NCI-H524 (cell line): ENCODE results near the gene PPARG.
"Not testable (repeated sequence)": the region's sequence is repeated elsewhere in the genome, so short reads cannot be mapped to it uniquely, and the experiment has no call there.

Source experiments
- DNase-seq, 2 experiments: peaks; one replicate each; lab custom pipeline; 2025; lab: John Stamatoyannopoulos, UW

PPARG gene

DNA sequence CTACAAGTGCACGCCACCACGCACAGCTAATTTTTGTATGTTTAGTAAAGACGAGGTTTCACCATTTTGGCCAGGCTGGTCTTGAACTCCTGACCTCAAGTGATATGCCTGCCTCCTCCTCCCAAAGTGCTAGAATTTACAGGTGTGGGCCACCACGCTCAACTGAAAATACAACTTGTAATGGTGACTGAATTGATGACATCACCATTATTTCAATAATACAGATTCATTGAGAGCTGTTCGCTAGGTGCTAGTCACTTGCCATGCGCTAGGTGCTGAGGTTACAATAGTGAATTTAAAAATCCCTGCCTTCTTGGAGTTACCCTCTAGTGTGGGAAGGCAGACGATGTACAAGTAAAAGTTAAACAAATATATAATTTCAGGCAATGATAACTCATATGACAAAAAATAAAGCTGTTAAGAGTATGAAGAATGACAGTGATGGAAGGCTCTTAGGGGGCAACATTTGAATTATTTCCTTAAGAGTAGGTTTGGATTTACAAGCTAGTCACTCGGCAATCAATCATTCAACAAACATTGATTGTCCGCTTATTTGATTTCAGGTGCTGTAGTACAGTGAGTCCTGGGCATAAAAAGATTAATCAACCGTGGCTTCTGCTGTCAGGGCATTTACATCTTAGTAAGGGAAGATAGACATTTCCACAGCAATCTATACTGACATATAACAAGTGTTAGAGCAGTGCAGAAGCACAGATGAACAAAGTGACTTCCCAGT is 9.1 kb upstream of the PPARG start:
- no peak for DNase-seq

DNA sequence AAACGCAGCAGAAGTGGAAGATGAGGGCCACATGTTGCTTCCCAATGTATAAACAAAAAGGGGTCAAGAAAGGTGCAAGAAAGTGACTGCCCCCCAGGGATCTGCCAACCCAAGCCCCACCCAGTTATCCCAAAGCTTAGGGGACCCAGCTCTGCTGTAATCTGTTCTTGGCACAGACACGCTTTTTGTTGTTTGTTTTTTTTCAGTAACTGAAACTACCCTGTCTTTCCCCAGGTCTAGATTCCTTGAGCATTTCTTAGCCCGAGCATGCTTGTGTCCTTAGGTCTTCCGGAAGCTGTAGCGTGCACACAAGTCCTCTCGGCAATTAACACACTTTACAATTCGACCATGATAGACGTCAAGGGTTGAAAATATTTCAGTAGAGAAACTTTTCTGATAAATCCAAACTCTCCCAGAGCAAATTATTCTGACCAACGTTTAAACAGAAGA is 8.5 kb upstream of the PPARG start:
- no peak for DNase-seq

DNA sequence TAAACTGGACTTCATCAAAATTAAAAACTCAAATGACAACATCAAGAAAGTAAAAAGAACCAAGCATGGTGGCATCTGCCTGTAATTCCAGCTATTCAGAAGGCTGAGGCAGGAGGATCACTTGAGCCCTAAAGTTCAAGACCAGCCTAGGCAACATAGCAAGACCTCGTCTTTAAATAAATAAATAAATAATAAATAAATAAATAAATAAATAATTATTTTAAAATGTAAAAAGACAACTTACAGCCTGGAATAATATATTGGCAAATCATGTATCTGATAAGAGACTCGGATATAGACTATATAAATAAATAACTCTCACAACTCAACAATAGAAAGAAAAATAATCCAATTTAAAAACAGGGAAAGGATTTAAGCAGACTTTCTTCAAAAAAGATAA is 4.3 kb upstream of the PPARG start:
- DNase-seq, result no peak

DNA sequence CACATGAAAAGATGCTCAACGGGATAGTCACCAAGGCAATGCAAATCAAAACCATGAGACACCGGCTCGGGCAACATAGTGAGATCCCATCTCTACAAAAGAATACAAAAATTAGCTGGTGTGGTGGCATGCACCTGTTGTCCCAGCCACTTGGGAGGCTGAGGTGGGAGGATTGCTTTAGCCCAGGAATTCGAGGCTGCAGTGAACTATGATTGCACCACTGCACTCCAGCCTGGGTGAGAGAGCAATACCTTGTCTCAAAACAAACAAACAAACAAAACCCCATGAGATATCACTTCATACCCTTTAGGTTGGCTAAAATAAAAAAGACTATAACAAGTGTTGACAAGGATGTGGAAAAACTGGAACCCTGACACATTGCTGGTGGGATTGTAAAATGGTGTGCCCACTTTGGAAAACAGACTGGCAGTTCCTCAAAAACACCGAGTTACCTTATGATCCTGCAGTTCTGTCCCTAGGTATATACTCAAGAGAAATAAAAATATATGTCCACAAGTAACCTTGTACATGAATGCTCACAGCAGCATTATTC is 3.8 kb upstream of the PPARG start:
- no peak for DNase-seq

DNA sequence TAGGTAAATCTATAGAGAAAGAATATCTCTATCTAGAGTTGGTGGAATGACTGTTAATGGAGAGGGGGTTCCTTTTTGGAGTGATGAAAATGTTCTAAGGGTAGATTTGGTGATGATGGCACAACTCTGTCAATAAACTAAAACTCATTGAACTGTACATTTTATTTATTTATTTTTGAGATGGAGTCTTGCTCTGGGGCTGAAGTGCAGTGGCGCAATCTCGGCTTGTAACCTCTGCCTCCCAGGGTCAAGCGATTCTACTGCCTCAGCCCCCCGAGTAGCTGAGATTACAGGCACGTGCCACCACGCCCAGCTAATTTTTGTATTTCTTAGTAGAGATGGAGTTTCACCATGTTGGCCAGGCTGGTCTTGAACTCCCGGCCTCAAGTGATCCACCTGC is 3.1 kb upstream of the PPARG start:
- not testable (repeated sequence) for DNase-seq

DNA sequence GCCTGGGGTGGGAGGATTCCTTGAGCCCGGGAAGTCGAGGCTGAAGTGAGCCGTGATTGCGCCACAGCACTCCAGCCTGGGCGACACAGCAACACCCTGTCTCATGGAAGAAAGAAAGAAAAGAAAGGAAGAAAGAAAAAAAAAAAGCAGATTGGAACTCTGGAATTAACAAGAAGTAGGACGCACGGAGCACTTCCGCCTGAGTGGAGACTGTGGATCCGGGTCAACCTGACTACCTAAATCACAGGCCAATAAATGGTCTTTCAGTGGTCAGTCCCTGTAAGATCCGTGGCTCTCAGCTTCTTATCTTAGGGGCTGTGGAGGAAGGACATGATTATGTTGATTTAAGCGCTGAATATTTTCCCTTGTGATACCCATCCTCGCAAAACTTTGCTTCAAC is 2.4 kb upstream of the PPARG start:
- no peak for DNase-seq

DNA sequence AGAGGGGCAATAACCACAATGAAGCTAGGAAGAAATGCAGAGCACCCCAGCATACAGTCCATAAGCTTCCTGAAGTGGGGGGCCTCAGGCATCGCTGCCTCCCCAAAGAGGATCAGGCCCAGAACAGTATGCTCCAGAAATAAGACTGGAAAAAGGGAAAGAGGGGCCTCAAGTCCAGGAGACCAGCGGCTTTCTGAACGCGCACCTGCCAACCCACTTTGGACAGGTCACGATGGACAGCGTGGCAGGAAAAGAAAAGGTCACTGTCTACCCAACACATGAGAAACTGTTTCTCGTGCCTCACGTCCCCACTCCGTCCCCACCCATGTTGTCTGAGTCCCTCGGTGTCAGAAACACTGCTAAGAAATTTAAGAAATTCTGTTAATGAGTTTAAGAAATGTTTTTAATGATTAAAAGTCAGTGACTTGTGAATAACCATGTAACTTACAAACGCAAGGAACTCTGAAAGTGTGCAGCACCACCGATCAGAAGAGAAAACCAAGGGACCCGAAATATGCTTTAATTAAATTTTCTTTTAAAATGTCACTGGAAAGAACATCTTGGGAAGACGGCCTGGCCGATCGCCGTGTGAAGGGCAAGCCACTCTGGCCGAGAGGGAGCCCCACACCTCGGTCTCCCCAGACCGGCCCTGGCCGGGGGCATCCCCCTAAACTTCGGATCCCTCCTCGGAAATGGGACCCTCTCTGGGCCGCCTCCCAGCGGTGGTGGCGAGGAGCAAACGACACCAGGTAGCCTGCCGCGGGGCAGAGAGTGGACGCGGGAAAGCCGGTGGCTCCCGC is 1.7 kb upstream of the PPARG start:
- DNase-seq, result peak in 1 of 2 experiments; percentile 6

DNA sequence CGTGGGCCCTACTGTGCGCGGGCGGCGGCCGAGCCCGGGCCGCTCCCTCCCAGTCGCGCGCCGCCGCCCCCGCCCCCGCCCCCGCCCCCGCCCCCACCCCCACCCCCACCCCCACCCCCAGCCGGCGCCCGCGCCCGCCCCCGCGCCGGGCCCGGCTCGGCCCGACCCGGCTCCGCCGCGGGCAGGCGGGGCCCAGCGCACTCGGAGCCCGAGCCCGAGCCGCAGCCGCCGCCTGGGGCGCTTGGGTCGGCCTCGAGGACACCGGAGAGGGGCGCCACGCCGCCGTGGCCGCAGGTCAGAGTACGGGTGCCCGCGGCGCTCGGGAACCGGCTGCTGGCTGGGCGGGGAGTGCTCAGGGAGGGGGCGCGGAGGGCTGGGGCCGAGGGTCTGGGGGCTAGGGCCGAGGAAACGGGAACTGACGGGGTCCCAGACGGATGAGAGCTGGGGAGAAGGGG is 1.1 kb upstream of the PPARG start:
- DNase-seq, result peak in 1 of 2 experiments; percentile 13

DNA sequence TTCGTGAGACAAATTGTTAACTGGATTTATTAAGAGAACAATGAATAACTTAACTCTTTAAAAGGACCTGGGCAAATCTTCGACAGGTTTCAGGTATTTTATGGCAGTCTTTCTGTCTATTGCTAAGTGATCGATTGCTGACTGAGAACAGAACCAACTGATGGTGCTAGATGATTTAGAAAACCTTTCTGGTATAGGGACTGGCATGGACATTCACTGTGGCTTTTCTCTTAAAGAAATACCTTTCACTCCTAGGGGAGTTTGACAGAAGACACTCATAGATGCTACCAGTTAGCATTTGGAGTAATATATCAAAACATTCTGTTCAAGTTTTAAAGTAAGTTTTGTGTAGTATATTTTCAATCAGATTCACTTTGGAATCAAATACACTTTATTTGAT is 654 bp downstream of the PPARG start:
- DNase-seq, result no peak

DNA sequence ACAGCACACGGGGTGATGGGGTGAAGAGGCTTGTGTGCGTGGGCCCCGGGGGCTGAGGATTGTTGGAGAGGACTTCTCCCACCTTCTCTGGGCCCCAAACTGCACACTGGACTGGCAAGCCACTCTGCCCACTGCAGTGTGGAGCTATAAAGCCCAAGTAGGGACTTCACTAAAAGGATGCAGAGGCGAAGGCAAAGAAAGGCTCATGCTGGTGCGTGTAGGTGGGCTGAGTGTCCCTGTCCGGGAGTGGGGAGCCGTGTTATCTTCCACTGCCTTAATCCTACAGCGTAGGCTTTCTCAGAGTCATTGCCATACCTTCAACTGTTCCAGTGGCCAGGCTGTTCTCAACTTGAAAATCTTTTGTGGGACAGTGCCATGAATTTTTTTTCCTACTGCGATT is 3.9 kb downstream of the PPARG start:
- no peak for DNase-seq

DNA sequence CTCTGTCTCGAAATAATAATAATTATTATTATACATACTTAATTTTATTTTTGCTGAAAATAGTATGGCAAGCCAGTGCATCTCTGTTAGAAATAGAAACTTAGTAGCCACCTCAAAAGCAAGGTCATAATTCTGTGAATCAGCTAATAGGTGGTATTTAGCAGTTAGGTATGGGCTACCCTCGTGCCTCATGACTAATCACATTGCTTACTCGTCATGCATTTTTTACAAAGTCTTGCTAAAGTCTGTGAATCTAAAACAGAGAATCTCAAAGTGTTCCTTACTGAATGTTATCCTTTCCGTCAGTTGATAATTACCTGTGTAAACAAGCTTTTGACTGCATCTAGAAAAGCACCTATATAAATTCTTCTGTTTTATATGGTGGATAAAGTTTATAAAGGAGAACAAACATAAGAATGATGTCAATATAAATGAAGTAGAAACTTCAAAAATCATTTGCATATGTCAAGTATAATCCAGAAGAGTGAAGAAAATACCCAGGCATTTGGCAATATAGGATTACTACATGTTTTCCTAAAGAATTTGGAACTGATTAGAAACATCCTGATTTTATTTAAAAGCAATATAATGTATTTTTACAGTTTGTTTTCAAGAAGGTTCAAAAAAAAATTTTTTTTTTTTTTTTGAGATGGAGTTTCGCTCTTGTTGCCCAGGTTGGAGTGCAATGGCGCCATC is 6.2 kb downstream of the PPARG start:
- no peak for DNase-seq

DNA sequence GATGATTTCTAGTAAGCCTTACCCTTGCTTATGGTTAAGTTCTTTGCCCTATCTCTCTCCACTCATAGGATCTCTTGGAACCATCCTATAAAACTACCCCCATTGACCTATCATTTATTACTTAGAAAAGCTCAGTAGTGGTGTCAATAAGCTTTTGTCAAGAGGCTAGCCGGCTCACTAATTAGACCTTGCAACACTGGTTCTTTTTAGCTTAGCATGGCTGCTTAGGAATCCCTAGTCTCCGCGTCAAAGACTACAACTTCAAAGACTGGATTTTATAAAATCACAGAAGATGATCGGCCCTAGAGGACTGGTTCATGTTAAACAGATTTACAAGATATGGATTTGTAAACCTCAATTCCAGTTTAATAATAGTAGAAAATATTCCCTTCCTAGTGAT is 7.6 kb downstream of the PPARG start:
- no peak for DNase-seq

DNA sequence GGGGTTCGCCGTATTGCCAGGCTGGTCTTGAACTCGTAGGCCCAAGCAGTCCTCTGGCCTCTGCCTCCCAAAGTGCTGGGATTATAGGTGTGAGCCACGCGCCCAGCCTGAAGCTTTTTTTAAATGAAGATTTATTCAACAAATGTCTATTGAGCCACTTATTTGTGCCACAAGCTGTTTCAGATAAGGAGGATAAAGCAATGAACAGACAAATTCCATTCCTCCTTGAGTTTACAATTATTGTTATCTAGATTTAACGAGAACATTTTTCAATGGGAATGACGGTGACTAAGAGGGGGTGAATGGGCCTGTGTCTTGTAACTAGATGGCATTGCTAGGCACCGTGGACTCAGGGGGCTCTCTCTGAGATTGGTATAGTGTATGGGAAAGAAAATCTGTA is 10.2 kb downstream of the PPARG start:
- no peak for DNase-seq

DNA sequence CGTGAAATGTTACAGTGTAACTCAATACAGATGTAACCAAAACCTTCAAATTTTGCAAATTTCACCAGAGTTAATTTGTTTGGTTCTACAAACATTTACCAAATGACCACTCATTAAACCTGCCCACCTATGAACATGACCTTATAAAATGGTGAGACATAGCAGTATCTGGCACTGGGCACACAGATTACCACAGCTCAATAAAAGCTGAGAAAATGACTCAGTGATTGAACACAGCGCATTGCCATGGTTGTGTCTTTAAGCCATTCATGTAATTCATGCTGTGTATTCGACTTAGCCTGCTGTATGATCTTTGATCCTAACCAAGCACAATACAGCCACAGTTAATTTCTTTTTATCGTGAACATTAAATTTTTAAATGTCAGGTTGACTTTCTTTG is 11.3 kb downstream of the PPARG start:
- DNase-seq, result no peak

DNA sequence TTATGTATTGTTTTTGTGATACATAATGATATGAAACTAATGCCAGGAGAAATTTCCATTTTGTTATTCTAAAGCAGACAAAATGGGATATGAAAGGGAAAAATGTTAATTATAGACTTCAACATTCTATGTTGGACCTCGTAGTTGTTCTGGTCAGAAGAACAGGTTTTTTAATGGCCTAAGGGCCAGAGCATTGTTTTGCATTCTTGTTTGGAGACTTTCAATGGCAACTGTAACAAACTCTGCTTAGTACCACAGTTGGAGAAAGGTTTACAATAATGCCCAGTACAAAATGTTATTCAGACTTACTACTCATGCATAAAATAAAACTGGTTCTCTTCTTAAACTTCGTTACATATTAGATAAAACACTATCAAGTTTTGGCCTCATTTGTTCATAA is 12.2 kb downstream of the PPARG start:
- DNase-seq, result no peak

DNA sequence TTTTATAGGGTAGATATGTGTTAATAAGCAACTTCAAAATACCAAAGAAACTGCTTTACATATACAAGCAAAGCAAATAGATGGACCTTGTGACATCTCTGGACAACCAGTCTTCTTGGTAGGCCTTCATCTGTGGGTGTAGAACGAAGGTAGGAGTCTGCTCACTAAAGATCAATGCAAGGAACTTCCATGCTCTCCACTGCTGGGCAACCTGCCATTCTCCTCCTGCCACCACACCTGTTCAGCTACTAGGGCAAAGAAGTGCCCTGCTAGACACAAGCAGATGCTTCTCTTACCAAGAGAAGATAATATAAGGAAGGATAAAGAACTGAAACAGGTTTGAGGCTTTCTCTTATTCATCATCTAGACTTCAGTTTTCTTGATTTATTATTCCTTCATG is 12.6 kb downstream of the PPARG start:
- DNase-seq, result no peak

DNA sequence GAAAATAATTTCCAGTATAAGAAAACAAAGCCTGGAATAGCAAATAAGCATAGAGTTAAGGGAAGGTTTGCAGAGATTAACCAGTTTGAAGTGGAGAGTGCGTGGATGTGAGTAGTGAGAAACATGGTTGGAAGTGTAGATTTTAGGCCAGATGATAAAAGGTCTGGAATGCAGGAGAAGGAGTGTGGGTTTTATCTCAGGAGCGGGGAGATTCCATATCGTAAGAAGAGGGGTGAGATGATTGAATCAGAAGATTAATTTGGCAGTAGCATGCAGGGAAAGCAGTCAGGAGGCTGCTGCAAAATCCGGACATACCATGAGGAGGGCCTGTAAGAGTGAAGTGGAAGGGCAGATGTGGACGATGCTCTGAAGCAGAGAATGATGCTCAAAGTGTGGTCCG is 13.7 kb downstream of the PPARG start:
- DNase-seq, result no peak

DNA sequence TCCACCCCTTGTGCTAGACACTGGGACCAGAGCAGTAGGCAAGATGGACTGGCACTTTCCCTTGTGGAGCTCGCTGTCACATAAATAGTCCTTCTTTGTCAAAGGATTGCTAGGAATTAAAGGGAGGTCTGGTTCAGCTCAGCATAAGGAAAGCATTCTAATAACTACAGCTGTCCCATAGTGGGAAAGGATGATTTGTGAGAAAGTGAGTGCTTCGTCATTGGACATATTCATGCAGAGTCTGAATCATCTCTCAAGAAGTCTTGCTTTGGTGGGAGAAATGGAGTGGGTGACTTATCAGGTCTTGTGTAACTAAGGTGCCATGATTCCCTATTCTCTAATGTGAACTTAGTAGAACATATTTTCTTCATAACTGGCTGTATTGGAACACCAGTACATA is 14.7 kb downstream of the PPARG start:
- DNase-seq, result no peak

DNA sequence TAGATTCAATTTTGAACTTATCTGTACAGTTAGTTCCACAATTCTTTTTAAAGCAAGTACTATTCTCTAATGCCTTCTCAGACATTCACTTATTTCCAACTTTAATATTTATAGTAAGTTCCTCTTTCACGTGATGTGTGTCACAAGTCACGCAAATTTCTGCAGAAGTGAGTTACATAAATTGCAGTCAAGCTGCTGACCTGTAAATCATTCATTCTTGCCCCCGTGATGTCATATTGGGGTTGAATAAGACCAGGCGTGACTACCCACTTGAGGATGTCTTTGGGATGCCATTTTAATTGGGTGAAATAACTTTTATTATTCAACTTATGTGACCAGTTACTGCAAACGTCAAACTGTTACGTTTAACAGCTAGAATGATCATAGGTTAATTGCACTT is 15.1 kb downstream of the PPARG start:
- no peak for DNase-seq

DNA sequence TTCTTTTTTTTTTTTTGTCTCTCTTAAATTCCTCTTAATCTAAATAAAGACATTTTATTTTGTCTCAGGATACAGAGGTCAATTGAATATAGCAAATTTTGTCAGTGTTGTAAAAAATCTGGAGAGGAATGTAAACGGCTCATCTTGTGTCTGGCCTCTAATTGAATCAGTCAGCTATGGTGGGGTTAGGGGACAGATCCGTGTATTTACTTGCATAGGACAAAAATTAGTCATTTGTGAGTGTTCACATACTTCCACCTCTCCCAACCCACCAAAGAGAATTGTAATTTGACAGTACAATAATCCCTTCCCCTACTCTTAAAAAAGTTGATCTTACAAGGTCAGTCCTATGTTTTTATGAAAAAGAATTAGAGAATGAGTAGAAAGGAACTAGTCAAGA is 18.3 kb downstream of the PPARG start:
- DNase-seq, result no peak

DNA sequence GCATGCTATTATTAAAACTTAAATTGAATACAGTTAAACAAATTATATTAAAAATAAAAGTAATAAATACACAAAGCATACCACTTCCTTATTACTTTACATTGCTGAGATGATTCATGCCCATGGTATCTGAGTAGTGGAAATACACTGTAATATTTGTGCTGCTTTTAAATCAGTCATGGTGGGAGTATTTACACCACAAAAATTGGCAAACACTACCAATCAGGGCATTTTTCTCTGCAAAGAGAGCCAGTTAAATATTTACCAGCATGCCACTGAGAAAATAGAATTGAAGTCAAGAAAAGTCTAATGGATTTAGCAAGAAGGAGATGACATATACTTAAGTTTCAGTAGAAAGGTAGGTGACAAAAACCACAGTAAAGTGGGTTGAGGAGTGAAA is 19.6 kb downstream of the PPARG start:
- no peak for DNase-seq

DNA sequence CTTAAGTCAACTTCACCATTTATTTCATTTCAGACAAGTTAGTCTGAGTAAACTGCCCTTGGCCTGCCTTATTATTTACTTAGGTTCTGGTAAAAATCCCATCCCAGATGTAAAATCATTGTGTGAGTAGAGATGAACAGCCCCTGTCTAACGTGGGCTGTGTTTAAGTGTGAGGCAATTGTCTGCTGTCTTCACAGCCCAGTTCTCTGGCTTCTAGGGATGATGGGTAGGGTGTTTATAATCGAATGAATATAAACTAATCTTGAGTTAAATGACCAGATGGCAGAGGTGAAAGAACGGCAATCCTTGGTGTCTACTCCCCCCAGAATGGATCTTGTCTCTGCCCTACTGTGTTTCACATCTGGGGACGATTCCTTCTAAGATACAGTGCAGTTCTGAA is 20.8 kb downstream of the PPARG start:
- peak in 1 of 2 experiments; percentile 11 for DNase-seq

DNA sequence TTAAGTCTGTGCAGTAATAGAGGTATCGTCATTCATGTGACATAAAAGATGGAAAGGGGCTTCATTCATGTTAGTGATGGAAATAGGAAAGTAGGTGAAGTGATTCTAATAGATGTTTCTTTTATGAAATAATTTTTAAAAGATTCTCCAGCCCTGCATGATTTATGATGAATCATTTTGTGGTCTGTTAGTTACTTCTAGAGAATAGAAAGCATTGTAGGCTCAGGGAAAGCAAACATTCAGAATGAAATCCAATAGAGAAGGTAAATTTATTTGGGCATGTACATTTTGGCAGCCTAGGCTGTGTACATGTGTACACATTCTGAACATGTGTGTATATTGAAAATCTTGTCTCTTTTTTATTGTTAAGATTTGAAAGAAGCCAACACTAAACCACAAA is 23.1 kb downstream of the PPARG start:
- DNase-seq, result no peak
